Psoas muscle (tissue), 8 donors: ENCODE measurements around the gene PTGFR. TPM values are rescaled to one million over a fixed set of nuclear protein-coding genes. Genes with fewer than 3 reads are reported as not detected.

Experiments
- ATAC-seq, 4 donors: fragments of 200-7000 bp; cut with Tn5 transposase; one replicate each; pipeline ENCODE4 v1.9.1; 2020; ENCODE audit warnings: moderate library complexity in 3 of 4, mild to moderate bottlenecking in 2 of 4
- DNase-seq, 2 donors: peaks; one replicate each; pipeline ENCODE4 v3.0.0-alpha.2; 2020
- H3K27ac ChIP-seq: fragments of 200-600 bp; one replicate; pipeline ENCODE4 v1.8.0; 2022
- H3K27me3 ChIP-seq, 3 donors: fragments of 200-600 bp in 1 of 3; one replicate each; pipeline versions ENCODE4 v1.6.1 to v1.8.0; 2013 to 2022; ENCODE audit warnings: low read length in 2 of 3, mild to moderate bottlenecking in 2 of 3, moderate library complexity in 1 of 3; ENCODE audit not compliant: insufficient read depth in 3 of 3
- H3K36me3 ChIP-seq, 2 donors: fragments of 200-600 bp in 1 of 2; one replicate each; pipeline versions ENCODE4 v1.6.1 to v1.8.0; 2013 to 2022; ENCODE audit warnings: low read depth in 1 of 2, mild to moderate bottlenecking in 1 of 2, moderate library complexity in 1 of 2; ENCODE audit not compliant: insufficient read depth in 1 of 2
- H3K4me1 ChIP-seq: fragments of 200-600 bp; one replicate; pipeline ENCODE4 v1.8.0; 2022
- H3K4me3 ChIP-seq: fragments of 200-600 bp; one replicate; pipeline ENCODE4 v1.8.0; 2022; ENCODE audit warnings: mild to moderate bottlenecking
- H3K9me3 ChIP-seq: fragments of 200-600 bp; one replicate; pipeline ENCODE4 v1.8.0; 2022
- WGBS, 3 donors: extraction: QIAGEN DNeasy Blood & Tissue Kit; methylation state at CpG; one replicate each; pipeline versions ENCODE4 v1.1.6 to v1.1.7; 2013; 5-methylcytosine and 5-hydroxymethylcytosine counted together
- intact Hi-C, 2 donors: fragments of 100-400 bp; cut with DNase I; formaldehyde crosslinking; loops; one replicate each; pipeline versions ENCODE4 v1.11.0 to v1.14.2; 2022
- polyA plus RNA-seq, 3 donors: library from polyadenylated mRNA; stranded (reverse); fragments of 200-250 nt; gene quantifications; one replicate each; pipeline ENCODE4 v1.2.3, GENCODE V29; 2013
- total RNA-seq, 4 donors: library from RNA; stranded (reverse); fragmentation: NEBNext Ultra II Directional in 2 of 4; extraction: Animal tissue kit (Norgen Biotek cat#: 25700) in 2 of 4; gene quantifications; one replicate each; pipeline versions ENCODE4 v1.2.1 to v1.2.4, GENCODE V29; 2021 to 2023
- TF ChIP-seq, protein P1 (sequence below): fragments of 200-600 bp; IDR thresholded peaks from one replicate; pipeline ENCODE4 v1.8.0; 2022; ENCODE audit warnings: antibody characterized with exemption
- donor health status: healthy with polysubstance abuse.
- donor health status: DM: no; HTN: no; CAD: no; lungs with moderate emphysema.
- donor health status: Bipolar disorder and iron deficiency.
- donor health status: healthy.
- donor health status: DM: yes; HTN: yes; CAD: no.
- donor health status: DM: no; HTN: no; CAD: no.
- donor health status: DM: no; HTN: no; CAD: no.
- donor health status: DM: yes; HTN: yes; CAD: no.

PTGFR gene
- total and polyA plus RNA-seq, 7 donors = 0.13 to 2.3 (median 0.95) TPM

DNA sequence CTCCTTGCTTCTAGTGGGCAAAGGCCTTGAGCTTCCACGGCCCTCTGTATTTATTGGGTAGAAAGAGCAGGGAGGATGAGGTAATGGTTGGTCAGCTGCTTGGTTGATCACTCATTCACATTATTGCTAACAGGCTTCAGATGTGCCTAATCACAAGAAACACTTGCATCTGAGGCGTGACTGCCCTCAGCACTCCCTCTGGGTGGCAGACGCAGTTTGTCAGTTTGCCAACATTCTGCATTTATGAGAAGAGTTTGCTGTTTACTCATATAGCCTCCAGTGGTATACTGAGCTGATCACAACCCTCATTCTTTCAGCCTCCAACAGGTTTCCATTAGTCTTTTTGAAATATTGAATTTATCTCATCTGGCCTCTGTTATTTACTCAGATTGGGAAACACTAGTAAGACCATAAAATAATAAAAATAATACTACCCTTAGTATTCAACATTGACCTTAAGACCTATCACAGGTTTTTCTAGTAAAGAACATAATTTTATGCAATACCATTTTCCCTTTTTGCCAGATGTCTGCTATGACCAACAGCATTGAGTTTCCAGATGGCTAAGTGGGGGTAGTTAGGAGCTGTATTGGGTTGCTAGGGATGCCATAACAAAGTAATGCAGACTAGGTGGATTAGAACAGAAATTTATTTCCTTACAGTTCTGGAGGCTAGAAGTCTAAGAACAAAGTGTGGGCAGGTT, 53.3 kb downstream of the PTGFR start:
- Histone ChIP-seq H3K4me3 (no peak overlapping the region), H3K27me3 (no peaks in the 10 kb centered on the region), H3K27ac (no peak overlapping the region), H3K36me3 (no peaks in the 10 kb centered on the region), H3K4me1 (no peaks in the 10 kb centered on the region), H3K9me3 (no peaks in the 10 kb centered on the region)
- ATAC-seq (no peak), DNase-seq (no peak)
- TF ChIP-seq, protein P1, sequence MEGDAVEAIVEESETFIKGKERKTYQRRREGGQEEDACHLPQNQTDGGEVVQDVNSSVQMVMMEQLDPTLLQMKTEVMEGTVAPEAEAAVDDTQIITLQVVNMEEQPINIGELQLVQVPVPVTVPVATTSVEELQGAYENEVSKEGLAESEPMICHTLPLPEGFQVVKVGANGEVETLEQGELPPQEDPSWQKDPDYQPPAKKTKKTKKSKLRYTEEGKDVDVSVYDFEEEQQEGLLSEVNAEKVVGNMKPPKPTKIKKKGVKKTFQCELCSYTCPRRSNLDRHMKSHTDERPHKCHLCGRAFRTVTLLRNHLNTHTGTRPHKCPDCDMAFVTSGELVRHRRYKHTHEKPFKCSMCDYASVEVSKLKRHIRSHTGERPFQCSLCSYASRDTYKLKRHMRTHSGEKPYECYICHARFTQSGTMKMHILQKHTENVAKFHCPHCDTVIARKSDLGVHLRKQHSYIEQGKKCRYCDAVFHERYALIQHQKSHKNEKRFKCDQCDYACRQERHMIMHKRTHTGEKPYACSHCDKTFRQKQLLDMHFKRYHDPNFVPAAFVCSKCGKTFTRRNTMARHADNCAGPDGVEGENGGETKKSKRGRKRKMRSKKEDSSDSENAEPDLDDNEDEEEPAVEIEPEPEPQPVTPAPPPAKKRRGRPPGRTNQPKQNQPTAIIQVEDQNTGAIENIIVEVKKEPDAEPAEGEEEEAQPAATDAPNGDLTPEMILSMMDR = no peak
- WGBS, 3 donors = 59 to 67% (median 64%) methylated on average over 3 of the region's 3 CpGs
- intact Hi-C loops = no loop called here

DNA sequence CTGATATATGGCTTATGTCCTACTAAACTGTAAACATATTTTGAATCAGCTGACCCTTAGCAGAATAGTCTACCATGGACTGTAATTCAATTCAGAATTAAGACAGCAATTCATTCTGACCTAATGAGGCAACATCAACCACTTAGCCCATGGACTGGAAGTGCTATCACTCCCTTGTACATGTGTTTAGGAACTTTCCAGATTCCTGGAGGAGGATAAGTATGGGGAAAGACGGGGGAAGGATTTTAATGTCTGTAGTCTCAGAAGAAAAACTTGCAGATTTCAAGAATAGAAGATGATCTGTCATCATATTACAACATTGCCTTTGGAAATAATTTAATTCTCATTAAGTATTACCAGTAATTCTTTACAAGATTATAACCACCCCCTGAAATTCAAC, 56.3 kb downstream of the PTGFR start:
- 54 to 62% (median 54%) methylated on average over 1 of the region's 1 CpG for WGBS, 3 donors
- DNase-seq = no peak
- no peaks in the 10 kb centered on the region for H3K9me3 ChIP-seq

DNA sequence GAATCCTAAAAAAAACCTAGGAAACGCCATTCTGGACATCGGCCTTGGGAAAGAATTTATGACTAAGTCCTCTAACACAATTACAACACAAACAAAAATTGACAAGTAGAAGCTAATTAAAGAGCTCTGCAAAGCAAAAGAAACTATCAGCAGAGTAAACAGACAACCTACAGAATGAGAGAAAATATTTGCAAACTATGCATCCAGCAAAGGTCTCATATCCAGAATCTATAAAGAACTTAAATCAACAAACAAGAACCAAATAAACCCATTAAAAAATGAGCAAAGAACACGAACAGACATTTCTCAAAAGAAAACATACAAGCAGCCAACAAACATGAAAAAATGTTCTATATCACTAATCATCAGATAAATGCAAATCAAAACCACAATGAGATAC, 58.6 kb downstream of the PTGFR start:
- Histone ChIP-seq H3K36me3 (no peaks in the 10 kb centered on the region), H3K9me3 (no peaks in the 10 kb centered on the region), H3K4me1 (no peaks in the 10 kb centered on the region), H3K27ac (no peak overlapping the region), H3K4me3 (no peak overlapping the region), H3K27me3 (no peaks in the 10 kb centered on the region)
- intact Hi-C loops = no loop called here
- DNase-seq (no peak), ATAC-seq (no peak)
- TF ChIP-seq, protein P1 = no peak
- WGBS, 3 donors = 63 to 71% (median 64%) methylated on average over 3 of the region's 3 CpGs

More for the DNA sequence above, 56.3 kb downstream of the PTGFR start:
- H3K36me3 ChIP-seq = no peaks in the 10 kb centered on the region
- H3K4me1 ChIP-seq = no peaks in the 10 kb centered on the region
- TF ChIP-seq, protein P1 = no peak
- no peaks in the 10 kb centered on the region for H3K27me3 ChIP-seq
- intact Hi-C loops = no loop called here
- ATAC-seq = no peak
- no peak overlapping the region for H3K27ac ChIP-seq
- no peak overlapping the region for H3K4me3 ChIP-seq

DNA sequence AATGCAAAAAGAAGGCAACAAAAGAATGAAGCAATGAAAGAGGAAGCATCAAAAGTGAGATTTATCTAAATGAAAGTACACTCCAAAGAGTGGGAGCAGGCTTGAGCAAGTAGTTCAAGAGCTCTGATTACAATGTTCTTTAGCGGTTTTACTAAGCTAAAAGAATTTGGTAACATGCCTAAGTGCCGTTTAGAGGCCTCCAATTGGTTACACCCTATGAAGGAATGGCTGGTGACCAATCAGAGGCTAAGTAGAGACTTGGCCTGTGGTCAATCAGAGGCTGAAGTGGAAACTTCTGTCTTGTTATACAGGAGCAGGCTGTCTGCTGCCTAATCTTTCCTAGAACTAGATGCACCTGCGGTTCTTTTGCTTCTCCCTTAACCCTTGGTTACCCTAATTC, 59.1 kb downstream of the PTGFR start:
- intact Hi-C loops = no loop called here
- WGBS, 3 donors = 33 to 53% (median 45%) methylated on average over 3 of the region's 3 CpGs
- Histone ChIP-seq H3K9me3 (no peaks in the 10 kb centered on the region), H3K4me3 (no peak overlapping the region), H3K4me1 (no peaks in the 10 kb centered on the region), H3K27ac (no peak overlapping the region), H3K27me3 (no peaks in the 10 kb centered on the region), H3K36me3 (no peaks in the 10 kb centered on the region)
- TF ChIP-seq, protein P1 = no peak
- DNase-seq (no peak), ATAC-seq (no peak)

DNA sequence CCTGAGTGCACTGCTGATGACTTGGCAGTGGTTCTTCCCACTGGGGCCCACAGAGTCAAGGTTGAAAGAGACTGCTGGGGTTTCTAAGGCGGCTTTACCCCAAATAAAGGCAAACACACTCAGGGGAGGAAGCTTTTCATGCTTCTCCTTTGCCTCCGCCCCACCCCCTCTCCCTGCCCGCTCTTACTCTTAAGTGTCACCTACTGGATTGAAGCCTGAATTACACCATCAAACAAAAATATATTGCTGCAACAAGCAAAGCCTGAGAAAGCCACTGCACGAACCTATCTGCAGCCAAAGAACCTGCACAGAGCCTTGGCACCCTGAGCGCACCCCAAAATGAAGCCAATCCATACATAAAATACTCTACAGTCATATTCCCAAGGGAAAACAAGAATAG, 63.1 kb downstream of the PTGFR start:
- Histone ChIP-seq H3K27me3 (no peaks in the 10 kb centered on the region), H3K9me3 (no peaks in the 10 kb centered on the region), H3K36me3 (no peaks in the 10 kb centered on the region), H3K27ac (no peak overlapping the region), H3K4me1 (no peaks in the 10 kb centered on the region), H3K4me3 (no peak overlapping the region)
- ATAC-seq (no peak), DNase-seq (no peak)
- intact Hi-C loops = no loop called here
- WGBS, 3 donors = 65 to 75% (median 74%) methylated on average over 5 of the region's 5 CpGs
- TF ChIP-seq, protein P1 = no peak
